ENCODE results near the gene ZXDC.

- TF ChIP-seq POLR2AphosphoS5 (IDR thresholded peaks at IDR 0.05; ENCODE audit: low read depth, low read length): no peak
- TF ChIP-seq POLR2A (IDR thresholded peaks at IDR 0.05; ENCODE audit: low read depth, low read length): no peak
Measured at GRCh38 chr3:126512026-126512425, 36.3 kb upstream of the ZXDC start.

Data from GM12892 (cell line).